CD4-positive, alpha-beta T cell treated with Interferon alpha-2 for 1 hour (primary cell): Measurements from ENCODE around the gene C16orf74.

Experiments
- DNase-seq, 2 donors: peaks; one replicate each; pipeline ENCODE4 v3.0.0-alpha.2; 2020 to 2022

C16orf74 gene

GRCh38 chr16:85746460-85747215 lies 4.3 kb downstream of the C16orf74 start:
- no peak for DNase-seq

DNA sequence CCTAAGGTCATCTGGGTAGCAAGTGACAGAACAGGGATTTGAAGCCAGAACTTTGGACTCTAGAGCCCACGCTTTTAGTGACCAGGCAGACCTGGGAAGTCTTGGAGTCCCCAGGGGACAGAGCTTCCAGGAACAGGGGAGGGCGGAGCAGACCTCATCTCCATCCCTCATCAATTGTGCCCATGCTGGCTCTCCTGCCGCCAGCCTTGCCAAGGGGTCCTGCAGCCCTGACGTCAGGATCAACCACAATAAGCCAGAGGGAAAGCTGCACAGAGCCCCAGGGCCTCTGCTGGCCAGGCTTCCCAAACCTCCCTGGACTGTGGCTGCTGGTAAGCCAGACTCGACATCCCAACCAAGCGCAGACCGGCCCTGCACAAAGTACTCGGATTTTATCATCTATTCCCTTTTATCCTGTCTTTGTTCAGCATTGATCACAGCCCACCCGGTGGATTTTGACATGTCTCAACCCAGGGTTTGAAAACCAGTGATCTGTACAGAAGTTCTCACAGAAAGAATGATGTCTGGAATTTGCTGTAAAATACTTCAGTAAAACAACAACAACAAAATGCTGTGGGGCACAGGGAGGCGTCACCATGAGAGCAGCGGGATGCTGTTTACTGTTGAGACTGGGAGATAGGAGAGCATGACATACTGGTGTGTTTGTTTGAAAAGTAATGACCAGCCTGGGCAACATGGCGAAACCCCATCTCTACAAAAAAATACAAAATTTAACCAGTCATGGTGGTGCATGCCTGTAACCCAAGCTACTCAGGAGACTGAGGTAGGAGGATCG lies 11.8 kb downstream of the C16orf74 start:
- DNase-seq, result no peak

GRCh38 chr16:85736921-85737320 lies 14.0 kb downstream of the C16orf74 start:
- no peak for DNase-seq

- DNase-seq, result no peak
These were observed 14.9 kb downstream of the C16orf74 start for GRCh38 chr16:85735946-85736345.

- peak; percentile 34 to 49 for DNase-seq
These were observed 15.7 kb downstream of the C16orf74 start for GRCh38 chr16:85735225-85735635.

GRCh38 chr16:85734311-85735017 lies 16.4 kb downstream of the C16orf74 start:
- DNase-seq, result no peak

DNA sequence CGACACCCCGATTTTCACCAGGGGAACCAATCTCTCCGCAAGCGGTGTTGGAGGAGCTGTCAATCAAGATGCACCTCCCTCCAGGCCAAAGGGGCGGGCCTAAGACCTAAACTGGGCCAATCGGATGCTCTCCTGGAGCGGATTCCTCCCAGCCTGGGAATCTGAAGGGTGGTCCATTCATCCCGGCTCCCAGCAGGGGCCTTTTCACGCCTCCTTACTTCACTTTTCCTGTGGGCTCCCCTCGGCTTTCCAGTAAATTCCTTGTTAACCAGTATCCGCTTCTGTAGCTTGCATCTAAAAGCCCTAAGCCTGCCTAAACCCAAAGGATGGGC lies 17.1 kb downstream of the C16orf74 start:
- peak in 1 of 2 donors; percentile 24 for DNase-seq

DNA sequence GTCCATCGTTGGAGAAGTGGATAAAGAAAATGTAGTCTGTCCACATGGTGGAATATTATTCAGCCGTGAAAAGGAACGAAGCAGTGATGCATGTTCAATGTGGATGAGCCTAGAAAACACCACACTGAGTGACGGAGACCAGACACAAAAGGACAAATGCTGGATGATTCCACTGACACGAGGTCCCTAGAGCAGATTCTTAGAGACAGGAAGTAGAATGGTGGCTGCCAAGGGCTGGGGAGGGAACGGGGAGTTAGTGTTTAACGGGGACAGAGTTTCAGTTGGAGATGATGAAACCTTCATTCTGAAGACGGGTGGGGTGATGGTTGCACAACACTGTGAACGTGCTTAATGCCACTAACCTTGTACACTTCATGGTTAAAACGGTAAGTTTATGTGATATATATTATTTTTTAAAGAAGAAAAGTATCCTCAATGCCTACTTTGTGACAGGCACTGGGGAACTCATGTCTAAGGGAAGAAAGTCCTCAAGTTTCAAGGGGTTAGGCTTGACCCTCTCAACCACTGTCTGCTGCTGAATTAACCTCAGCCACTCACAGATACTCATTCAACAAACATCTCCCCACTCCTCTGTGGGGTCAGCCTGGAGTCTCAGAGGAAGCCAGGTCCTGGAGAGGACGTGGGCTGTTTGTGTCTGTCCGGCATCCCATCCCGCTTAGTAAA lies 17.6 kb downstream of the C16orf74 start:
- DNase-seq, result peak in 1 of 2 donors; percentile 24

DNA sequence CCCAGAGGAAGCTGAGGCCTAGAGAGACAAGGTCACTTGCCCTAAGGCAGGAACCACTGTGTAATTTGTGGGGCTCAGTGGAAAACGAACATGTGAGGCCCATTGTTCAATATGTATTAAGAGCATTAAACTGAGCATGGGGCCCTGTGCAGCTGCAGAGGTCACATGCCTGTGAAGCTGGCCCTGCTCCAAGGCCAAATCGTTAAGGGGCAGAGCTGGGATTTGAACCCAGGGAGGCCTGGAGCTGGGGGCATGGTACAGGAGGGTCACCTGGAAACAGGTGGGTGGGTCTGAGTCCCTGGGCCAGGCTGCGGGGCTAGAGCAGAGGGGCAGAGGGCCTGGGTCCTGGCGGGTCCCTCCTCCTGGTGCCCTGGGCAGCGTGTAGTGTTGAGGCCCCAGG lies 19.7 kb downstream of the C16orf74 start:
- no peak for DNase-seq

DNA sequence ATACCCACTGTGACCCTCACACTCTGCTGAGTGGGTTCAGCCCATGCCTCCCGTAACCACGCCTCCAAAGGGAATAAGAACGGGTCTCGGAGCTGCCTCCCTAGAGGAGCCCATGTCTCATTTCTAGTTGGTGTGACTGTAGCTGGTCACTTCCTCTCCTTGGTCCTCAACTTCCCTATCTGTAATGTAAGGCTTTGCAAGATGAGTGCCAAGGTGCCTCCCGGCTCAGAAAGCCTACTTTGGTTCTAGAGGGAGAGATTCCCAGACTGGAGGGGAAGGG lies 20.8 kb downstream of the C16orf74 start:
- peak in 1 of 2 donors; percentile 18 for DNase-seq

- DNase-seq, result no peak
These were observed 21.3 kb downstream of the C16orf74 start for GRCh38 chr16:85729452-85730185.

DNA sequence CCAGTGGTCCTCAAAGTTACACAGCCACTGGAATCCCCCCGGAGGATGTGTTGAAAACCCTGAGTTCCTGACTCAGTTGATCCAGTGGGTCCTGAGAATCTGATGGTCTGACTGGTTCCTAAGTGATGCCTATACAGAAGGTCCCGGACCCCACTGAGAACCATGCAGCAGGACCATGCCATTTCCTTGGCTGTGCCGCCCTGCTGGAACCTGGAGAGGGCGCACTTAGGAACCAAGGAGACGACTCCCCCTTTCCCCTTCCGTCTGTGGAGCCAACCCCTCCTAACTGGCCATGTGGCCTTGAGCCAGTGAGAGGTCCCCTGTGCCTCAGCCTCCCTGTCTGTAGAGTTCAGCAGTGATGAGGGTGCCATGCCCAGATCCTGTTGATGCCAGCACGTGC lies 22.0 kb downstream of the C16orf74 start:
- DNase-seq, result no peak

DNA sequence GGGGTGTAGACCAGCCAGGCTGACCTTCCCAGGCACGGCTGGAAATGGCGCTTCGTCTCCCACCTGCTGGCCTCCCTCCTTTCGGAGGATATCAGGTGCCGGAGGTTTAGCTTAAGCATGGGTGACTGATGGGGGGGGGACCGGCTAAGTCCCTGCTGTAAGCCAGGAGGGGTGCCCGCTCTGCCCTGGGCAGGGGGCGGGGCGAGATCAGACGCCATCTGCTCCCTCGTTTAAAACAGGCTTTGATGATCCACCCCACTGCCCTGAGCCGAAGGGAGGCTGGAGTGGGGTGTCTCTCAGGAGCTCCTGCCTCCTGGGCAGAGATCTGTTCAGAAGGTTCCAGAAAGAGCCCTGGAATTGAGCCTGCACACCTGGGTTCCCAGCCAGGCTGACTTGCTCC lies 26.0 kb downstream of the C16orf74 start:
- no peak for DNase-seq

DNA sequence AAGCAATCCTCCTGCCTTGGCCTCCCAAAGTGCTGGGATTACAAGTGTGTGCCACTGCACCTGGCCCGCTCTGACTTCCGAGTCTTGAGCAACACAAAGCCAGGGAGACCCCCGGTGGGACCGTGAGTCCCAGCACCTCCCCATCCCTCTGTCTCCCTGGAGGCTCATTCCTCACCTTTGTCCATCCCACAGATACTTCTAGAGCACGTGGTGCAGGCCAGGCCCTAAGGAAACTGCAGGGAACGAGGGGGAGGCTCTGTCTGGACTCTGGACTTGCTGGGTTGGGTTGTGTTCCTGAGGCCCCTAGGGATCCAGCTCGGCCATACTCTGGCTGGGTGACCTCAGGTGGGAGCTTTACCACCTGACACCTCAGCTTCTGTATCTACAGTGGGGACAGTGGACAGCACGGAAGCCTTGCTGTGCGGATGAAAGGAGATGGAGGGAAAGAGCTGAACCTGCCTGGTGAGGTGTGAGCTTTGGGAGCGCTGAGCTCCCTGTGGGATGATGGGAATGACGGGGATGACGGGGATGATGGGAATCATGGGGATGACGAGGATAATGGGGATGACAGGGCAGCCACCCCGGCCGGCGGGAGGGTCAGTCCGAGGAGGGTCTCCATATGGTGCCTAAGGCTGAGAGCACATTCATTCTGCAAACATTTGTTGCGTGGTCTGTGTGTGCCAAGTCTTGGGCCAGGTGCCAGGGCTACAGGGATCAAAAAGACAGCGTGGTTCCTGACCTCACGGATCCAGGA lies 26.6 kb downstream of the C16orf74 start:
- DNase-seq, result no peak

- DNase-seq, result no peak
These were observed 28.6 kb downstream of the C16orf74 start for GRCh38 chr16:85722128-85722893.

- DNase-seq, result no peak
These were observed 30.6 kb downstream of the C16orf74 start for GRCh38 chr16:85720302-85720637.

GRCh38 chr16:85719605-85720301 lies 31.1 kb downstream of the C16orf74 start:
- no peak for DNase-seq

- DNase-seq, result no peak
These were observed 32.2 kb downstream of the C16orf74 start for GRCh38 chr16:85718682-85719081.

DNA sequence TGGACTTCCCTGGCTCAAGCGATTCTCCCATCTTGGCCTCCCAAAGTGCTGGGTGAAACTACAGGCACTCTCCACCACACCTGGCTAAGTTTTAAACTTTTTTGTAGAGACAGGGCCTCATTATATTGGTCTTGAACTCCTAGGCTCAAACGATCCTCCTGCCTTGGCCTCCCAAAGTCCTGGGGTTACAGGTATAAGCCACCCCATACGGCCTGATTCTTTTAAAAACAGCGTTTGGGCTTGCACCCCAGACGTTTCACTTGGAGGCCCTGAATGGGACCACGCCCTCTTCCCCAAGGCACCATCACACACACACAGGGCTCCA lies 32.8 kb downstream of the C16orf74 start:
- DNase-seq, result no peak

DNA sequence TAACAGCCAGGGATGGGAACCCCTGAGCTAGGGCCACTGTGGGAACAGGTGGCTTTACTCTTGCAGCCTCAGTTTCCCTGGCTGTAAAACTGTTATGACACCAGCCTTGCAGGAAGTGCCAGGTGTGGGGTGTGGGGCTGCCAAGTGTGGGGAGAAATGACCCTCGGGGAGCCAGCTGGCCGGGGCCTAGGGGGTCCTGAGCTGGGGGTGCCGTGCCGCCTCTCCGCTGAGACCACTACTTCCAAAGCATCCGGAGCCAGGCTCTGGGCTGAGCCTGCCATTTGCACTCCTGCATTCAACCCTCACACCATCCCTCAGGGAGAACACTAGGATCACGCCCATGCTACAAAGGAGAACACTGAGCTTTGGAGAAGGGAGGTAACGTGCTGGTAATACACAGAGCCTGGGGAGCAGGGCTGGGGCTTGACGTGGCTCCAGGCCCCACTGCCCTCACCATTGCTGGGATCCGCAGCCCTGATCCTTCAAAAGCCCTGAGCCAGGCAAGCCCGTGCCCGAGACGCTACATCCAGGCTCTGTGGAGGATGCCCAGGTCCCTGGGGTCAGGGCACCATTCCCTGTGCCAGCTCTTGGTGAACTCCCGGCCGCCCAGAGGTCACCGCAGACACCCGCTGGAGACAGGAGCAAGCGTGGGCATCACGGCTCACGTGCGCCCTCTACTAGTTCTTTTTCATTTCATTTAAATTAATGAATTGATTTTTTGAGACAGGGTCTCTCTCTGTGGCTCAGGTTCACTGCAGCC lies 33.3 kb downstream of the C16orf74 start:
- DNase-seq, result peak; percentile 42 to 66
